Progenitor cell of endocrine pancreas (in vitro differentiated cells): ENCODE results near the gene LRRC63. TPM values are rescaled to one million over a fixed set of nuclear protein-coding genes. Genes with fewer than 3 reads are reported as not detected.

ENCODE experiments used
- DNase-seq: peaks from one replicate; pipeline ENCODE4 v3.0.0; 2021; ENCODE audit warnings: low spot score; ENCODE audit not compliant: unreplicated experiment
- H3K27ac Mint-ChIP-seq: 2 replicates; pipeline ENCODE4 v1.8.0; 2021; ENCODE audit warnings: mild to moderate bottlenecking, moderate library complexity, mixed read lengths
- H3K27me3 Mint-ChIP-seq: 2 replicates; pipeline ENCODE4 v1.8.0; 2021; ENCODE audit warnings: mixed read lengths
- H3K36me3 Mint-ChIP-seq: 2 replicates; pipeline ENCODE4 v1.8.0; 2022; ENCODE audit warnings: mixed read lengths; ENCODE audit not compliant: insufficient read depth
- H3K4me1 Mint-ChIP-seq: 2 replicates; pipeline ENCODE4 v1.8.0; 2021; ENCODE audit warnings: low read depth, mixed read lengths
- H3K4me3 Mint-ChIP-seq: 2 replicates; pipeline ENCODE4 v1.8.0; 2021; ENCODE audit warnings: low read depth, mild to moderate bottlenecking, moderate library complexity, mixed read lengths
- H3K9me3 Mint-ChIP-seq: 2 replicates; pipeline ENCODE4 v1.8.0; 2021; ENCODE audit warnings: low read depth, mixed read lengths
- total RNA-seq: library from RNA; stranded (reverse); gene quantifications from 2 replicates; pipeline ENCODE4 v1.2.1, GENCODE V29; 2021
- TF ChIP-seq, protein P1 (sequence below): fragments of 200-600 bp; sonication (generic); IDR thresholded peaks from one replicate; pipeline ENCODE4 v1.5.0; 2021; ENCODE audit warnings: antibody characterized with exemption, mild to moderate bottlenecking; ENCODE audit not compliant: unreplicated experiment

The LRRC63 gene
- total RNA-seq, 1 donor from 2014 or later, result 0.24 TPM

DNA sequence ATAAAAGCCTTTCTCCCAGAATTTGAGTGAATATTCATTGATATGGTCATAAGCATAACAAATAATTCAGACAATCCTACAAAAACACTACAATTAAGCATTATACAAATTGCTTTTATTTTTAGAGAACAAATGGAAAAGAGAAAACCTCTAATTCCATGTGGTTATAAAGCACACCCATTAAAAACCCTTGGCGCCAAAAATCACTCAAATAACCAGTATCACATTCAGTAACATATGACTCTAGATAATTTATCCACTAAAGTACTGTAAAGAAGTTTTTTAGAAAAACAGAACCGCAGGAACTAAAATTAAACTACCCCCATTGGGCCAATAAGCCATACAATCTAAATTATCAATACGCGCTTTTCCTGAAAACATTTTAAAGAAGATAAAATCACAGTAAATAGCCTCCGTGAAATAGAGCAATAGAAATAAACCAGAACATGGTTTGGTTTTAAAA is 30.3 kb upstream of the LRRC63 start:
- Mint-ChIP-seq H3K27me3 (no peaks in the 10 kb centered on the region), H3K4me1 (peaks cover 26% of the 10 kb centered on the region), H3K36me3 (no peaks in the 10 kb centered on the region), H3K4me3 (peak overlapping the region; percentile 55), H3K9me3 (no peaks in the 10 kb centered on the region), H3K27ac (no peak overlapping the region)
- DNase-seq, result no peak
- TF ChIP-seq, protein P1, sequence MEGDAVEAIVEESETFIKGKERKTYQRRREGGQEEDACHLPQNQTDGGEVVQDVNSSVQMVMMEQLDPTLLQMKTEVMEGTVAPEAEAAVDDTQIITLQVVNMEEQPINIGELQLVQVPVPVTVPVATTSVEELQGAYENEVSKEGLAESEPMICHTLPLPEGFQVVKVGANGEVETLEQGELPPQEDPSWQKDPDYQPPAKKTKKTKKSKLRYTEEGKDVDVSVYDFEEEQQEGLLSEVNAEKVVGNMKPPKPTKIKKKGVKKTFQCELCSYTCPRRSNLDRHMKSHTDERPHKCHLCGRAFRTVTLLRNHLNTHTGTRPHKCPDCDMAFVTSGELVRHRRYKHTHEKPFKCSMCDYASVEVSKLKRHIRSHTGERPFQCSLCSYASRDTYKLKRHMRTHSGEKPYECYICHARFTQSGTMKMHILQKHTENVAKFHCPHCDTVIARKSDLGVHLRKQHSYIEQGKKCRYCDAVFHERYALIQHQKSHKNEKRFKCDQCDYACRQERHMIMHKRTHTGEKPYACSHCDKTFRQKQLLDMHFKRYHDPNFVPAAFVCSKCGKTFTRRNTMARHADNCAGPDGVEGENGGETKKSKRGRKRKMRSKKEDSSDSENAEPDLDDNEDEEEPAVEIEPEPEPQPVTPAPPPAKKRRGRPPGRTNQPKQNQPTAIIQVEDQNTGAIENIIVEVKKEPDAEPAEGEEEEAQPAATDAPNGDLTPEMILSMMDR, result no peak

DNA sequence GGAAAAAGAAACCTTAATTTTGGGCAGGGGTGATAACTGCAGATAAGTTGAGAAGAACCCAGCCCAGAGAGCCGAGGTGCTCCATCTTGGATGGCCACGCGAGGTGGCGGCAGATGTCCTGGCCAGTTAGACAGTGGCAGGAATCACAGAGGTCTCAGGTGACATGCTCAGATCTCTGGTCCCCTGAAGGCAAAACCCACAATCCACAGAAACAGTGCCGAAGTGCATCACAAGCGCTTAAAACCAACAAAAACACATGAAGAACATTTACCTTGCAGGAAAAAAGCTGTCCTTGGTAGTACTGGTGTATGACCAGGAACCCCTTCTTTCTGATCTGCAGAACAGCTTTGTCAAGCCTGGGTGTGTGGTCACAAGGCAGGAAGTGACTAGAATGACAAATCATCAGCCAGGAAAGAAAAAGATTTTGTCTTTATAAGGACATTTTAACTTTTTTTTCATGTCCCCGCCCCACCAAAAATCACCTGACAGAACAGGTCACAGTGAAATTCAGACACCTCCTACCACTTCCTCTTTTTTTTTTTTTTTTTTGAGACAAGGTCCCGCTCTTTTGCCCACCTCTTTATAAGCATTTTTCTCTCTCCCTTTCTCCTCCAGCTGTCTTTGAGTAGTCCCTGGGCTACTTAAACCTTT is 29.8 kb upstream of the LRRC63 start, which contains the start of gene LCP1:
Gene LCP1, minus strand, starts transcription at position 338 of the 651 bp plus-strand sequence. CDS start 22,515 bp downstream, outside the sequence.
- DNase-seq, result no peak
- H3K9me3 Mint-ChIP-seq, result no peaks in the 10 kb centered on the region
- H3K4me3 Mint-ChIP-seq, result peak within 1 kb of the TSS; percentile 55
- TF ChIP-seq, protein P1, result no peak
- no peaks in the 10 kb centered on the region for H3K27me3 Mint-ChIP-seq
- peaks cover 26% of the 10 kb centered on the region for H3K4me1 Mint-ChIP-seq
- peak within 1 kb of the TSS; percentile 67 for H3K27ac Mint-ChIP-seq
- H3K36me3 Mint-ChIP-seq, result no peaks in the 10 kb centered on the region

DNA sequence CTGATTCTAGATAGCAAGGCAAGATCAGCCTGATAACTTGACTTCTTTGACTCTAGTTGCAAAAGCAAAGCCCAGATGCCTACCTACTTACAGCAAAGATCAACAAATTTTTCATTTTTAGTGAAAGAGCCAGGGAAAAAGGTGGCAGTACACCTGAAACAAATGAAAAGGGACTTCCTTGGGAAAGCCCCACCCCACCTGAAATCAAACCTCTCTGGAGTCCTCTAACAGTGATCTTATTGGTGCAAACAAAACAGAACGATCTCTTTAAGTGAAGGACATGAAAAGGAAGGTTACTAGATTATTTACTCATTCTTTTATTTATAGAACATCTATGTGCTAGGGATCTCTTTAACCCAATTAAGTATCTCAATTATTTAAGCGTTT is 29.2 kb upstream of the LRRC63 start:
- Mint-ChIP-seq H3K36me3 (no peaks in the 10 kb centered on the region), H3K4me1 (peaks cover 26% of the 10 kb centered on the region), H3K27me3 (no peaks in the 10 kb centered on the region), H3K4me3 (peak overlapping the region; percentile 55), H3K27ac (peak overlapping the region; percentile 67), H3K9me3 (no peaks in the 10 kb centered on the region)
- TF ChIP-seq, protein P1, result no peak
- DNase-seq, result no peak

DNA sequence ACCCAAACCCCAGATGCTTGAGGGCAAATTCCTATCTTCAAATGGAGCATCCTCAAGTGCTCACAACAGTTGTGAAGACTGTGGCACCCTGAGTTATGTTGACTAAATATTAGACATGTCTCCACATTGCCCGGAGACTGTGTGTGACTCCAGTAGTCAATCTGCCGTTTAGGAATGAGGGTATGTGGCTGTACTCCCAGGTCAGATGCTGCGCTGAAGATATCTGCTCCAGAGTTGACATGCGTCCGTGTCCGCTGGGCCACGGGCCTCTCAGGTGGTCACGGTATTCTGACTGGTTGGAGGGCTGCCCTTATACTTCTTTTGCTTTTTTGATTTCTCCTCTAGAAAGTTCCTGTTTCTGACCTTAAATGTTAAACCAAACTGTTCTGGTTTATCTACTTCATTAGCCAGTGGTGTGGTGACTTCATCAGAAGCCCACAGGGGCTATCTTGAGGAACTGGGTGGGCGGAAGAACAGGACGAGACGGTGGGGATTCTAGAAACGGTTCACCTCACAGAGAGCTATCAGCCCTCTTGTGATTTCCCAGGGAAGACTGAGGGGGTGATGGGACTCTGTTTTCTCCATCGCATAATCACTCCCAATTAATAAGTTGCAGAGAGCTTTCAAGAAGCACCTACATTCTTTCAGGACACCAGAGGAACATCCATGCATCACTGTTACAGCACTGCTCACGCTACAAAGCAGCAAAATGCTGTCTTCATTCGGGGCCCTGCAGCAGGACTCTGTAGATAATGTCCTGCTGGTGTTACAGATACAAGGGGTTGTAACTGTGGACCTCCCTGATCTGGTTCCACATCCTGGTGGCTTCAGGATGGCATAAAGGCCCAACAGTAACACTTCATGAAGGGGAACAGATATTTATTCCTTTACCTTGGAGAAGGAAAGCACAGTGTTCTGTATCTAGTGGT is 28.4 kb upstream of the LRRC63 start:
- Mint-ChIP-seq H3K4me1 (peaks cover 26% of the 10 kb centered on the region), H3K27me3 (no peaks in the 10 kb centered on the region), H3K9me3 (no peaks in the 10 kb centered on the region), H3K36me3 (no peaks in the 10 kb centered on the region), H3K4me3 (no peak overlapping the region), H3K27ac (peak overlapping the region; percentile 11)
- no peak for DNase-seq
- TF ChIP-seq, protein P1, result no peak

DNA sequence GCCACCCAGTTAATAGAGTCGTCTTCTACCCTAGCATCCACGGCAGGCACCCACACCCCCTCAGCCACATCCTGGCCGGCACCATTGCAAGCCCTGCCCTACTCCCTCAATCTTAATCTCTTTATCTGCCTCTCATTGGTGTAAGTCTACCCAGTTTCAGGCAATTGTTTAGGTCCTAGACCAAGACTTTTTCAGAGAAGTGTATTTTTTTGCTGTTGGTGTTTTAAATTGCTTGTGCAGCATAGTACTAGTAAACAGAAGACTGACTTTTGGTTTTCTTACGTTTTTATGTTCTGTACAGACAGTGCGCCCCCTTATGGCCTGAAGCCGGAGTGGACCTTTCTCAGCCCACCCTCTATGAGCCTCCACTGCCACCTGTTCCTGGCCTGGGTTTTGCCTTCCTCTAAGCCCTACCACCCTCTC is 27.4 kb upstream of the LRRC63 start:
- Mint-ChIP-seq H3K27me3 (no peaks in the 10 kb centered on the region), H3K9me3 (no peaks in the 10 kb centered on the region), H3K27ac (no peak overlapping the region), H3K36me3 (no peaks in the 10 kb centered on the region), H3K4me1 (peaks cover 24% of the 10 kb centered on the region), H3K4me3 (no peak overlapping the region)
- TF ChIP-seq, protein P1, result peak; percentile 58
- DNase-seq, result no peak
